Measurements from ENCODE around the gene TMEM18. TPM values are rescaled to one million over a fixed set of nuclear protein-coding genes. Genes with fewer than 3 reads are reported as not detected.

The TMEM18 gene
- total and polyA plus RNA-seq, 4 donors, result 19.5 to 36.0 (median 21.4) TPM

- Histone ChIP-seq H3K36me3 (ENCODE audit: control insufficient read depth in 4 of 4, insufficient read depth in 4 of 4, low read length in 4 of 4) (no peaks in the 10 kb centered on the region), H3K4me3 (no peak overlapping the region), H3K27ac (ENCODE audit: low read depth in 1 of 2, low read length in 1 of 2) (no peak overlapping the region), H3K9ac (ENCODE audit: insufficient read depth in 1 of 2, low read length in 2 of 2) (no peak overlapping the region), H3K27me3 (ENCODE audit: control insufficient read depth in 3 of 3, insufficient read depth in 3 of 3, low read length in 2 of 3) (peaks cover 0 to 3% (median 0%) of the 10 kb centered on the region in 3 donors), H3K4me1 (ENCODE audit: control insufficient read depth in 5 of 5, insufficient read depth in 5 of 5, low read length in 5 of 5) (peaks cover 0 to 6% (median 2%) of the 10 kb centered on the region in 5 donors), H3K9me3 (ENCODE audit: control insufficient read depth in 4 of 4, insufficient read depth in 3 of 4, low read length in 3 of 4) (peaks cover 0 to 4% (median 0%) of the 10 kb centered on the region in 4 donors)
- 56 to 76% methylated on average over 9 of the region's 9 CpGs for WGBS, 2 donors
- ATAC-seq (ENCODE audit: insufficient read depth, low FRiP score), result no peak
- TF ChIP-seq, protein P1, sequence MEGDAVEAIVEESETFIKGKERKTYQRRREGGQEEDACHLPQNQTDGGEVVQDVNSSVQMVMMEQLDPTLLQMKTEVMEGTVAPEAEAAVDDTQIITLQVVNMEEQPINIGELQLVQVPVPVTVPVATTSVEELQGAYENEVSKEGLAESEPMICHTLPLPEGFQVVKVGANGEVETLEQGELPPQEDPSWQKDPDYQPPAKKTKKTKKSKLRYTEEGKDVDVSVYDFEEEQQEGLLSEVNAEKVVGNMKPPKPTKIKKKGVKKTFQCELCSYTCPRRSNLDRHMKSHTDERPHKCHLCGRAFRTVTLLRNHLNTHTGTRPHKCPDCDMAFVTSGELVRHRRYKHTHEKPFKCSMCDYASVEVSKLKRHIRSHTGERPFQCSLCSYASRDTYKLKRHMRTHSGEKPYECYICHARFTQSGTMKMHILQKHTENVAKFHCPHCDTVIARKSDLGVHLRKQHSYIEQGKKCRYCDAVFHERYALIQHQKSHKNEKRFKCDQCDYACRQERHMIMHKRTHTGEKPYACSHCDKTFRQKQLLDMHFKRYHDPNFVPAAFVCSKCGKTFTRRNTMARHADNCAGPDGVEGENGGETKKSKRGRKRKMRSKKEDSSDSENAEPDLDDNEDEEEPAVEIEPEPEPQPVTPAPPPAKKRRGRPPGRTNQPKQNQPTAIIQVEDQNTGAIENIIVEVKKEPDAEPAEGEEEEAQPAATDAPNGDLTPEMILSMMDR (IDR thresholded peaks at IDR 0.05; ENCODE audit: control extremely low read depth, extremely low read depth), result no peak
- peak; percentile 24 to 69 (median 36) for DNase-seq
These were observed 35.9 kb downstream of the TMEM18 start for GRCh38 chr2:641164-641871.

GRCh38 chr2:639703-640102, 37.5 kb downstream of the TMEM18 start:
- no peaks in the 10 kb centered on the region for H3K36me3 ChIP-seq (ENCODE audit: control insufficient read depth in 4 of 4, insufficient read depth in 4 of 4, low read length in 4 of 4)
- peaks cover 0 to 3% (median 0%) of the 10 kb centered on the region in 3 donors for H3K27me3 ChIP-seq (ENCODE audit: control insufficient read depth in 3 of 3, insufficient read depth in 3 of 3, low read length in 2 of 3)
- no peak overlapping the region for H3K27ac ChIP-seq (ENCODE audit: low read depth in 1 of 2, low read length in 1 of 2)
- no peak overlapping the region for H3K9ac ChIP-seq (ENCODE audit: insufficient read depth in 1 of 2, low read length in 2 of 2)
- TF ChIP-seq, protein P1 (IDR thresholded peaks at IDR 0.05; ENCODE audit: control extremely low read depth, extremely low read depth), result no peak
- no peak for DNase-seq
- 87 to 92% methylated on average over 6 of the region's 6 CpGs for WGBS, 2 donors
- ATAC-seq (ENCODE audit: insufficient read depth, low FRiP score), result no peak
- H3K4me3 ChIP-seq, result no peak overlapping the region
- peaks cover 0 to 7% (median 2%) of the 10 kb centered on the region in 5 donors for H3K4me1 ChIP-seq (ENCODE audit: control insufficient read depth in 5 of 5, insufficient read depth in 5 of 5, low read length in 5 of 5)
- H3K9me3 ChIP-seq (ENCODE audit: control insufficient read depth in 4 of 4, insufficient read depth in 3 of 4, low read length in 3 of 4), result peaks cover 0 to 4% (median 0%) of the 10 kb centered on the region in 4 donors

DNA sequence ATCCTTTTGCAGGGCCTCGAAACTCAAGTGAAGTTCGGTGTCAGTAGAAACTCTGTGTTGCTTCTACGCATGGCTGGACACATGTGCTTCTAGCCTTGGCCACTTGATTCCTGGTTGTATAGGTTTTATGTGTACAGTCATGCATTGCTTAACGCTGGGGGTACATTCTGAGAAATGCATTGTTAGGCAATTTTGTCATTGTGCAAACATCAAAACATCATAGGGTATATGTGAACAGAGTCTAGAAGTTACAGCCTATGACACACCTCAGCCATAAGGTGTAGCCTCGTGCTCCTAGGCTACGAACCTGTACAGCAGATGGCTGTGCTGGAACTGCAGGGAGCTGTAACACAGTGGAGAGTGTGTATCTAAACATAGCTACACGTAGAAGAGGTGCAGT, 39.4 kb downstream of the TMEM18 start:
- no peak overlapping the region for H3K27ac ChIP-seq (ENCODE audit: low read depth in 1 of 2, low read length in 1 of 2)
- peaks cover 0 to 4% (median 0%) of the 10 kb centered on the region in 4 donors for H3K9me3 ChIP-seq (ENCODE audit: control insufficient read depth in 4 of 4, insufficient read depth in 3 of 4, low read length in 3 of 4)
- TF ChIP-seq, protein P1 (IDR thresholded peaks at IDR 0.05; ENCODE audit: control extremely low read depth, extremely low read depth), result no peak
- H3K4me1 ChIP-seq (ENCODE audit: control insufficient read depth in 5 of 5, insufficient read depth in 5 of 5, low read length in 5 of 5), result peaks cover 0 to 7% (median 2%) of the 10 kb centered on the region in 5 donors
- H3K36me3 ChIP-seq (ENCODE audit: control insufficient read depth in 4 of 4, insufficient read depth in 4 of 4, low read length in 4 of 4), result no peaks in the 10 kb centered on the region
- WGBS, 2 donors, result 68 to 74% methylated on average over 7 of the region's 7 CpGs
- peaks cover 0 to 3% (median 0%) of the 10 kb centered on the region in 3 donors for H3K27me3 ChIP-seq (ENCODE audit: control insufficient read depth in 3 of 3, insufficient read depth in 3 of 3, low read length in 2 of 3)
- DNase-seq, result no peak
- H3K9ac ChIP-seq (ENCODE audit: insufficient read depth in 1 of 2, low read length in 2 of 2), result no peak overlapping the region
- H3K4me3 ChIP-seq, result no peak overlapping the region
- ATAC-seq (ENCODE audit: insufficient read depth, low FRiP score), result no peak

Measured in lung (tissue), 12 donors.